GM12864 (cell line): ENCODE data around the gene PDZD2.

Experiments
- DNase-seq: peaks from one replicate; pipeline ENCODE4 v3.0.0-alpha.2; 2011; ENCODE audit warnings: low read depth
- H3K4me3 ChIP-seq: 2 replicates; pipeline ENCODE4 v1.5.1; 2011; ENCODE audit warnings: mild to moderate bottlenecking, low read depth, low read length, control low read depth
- CTCF ChIP-seq: IDR thresholded peaks from 2 replicates; pipeline ENCODE4 v1.5.1; 2011; ENCODE audit warnings: low read depth, mild to moderate bottlenecking, moderate library complexity, low read length, control low read depth, inconsistent platforms; ENCODE audit errors: missing control alignments

PDZD2 gene

GRCh38 chr5:31605920-31606319, 33.0 kb upstream of the PDZD2 start:
- H3K4me3 ChIP-seq: no peak overlapping the region
- DNase-seq: no peak
- TF ChIP-seq CTCF: no peak

GRCh38 chr5:31607546-31607945, 31.4 kb upstream of the PDZD2 start:
- no peak for DNase-seq
- no peak overlapping the region for H3K4me3 ChIP-seq
- no peak for TF ChIP-seq CTCF

- no peak for TF ChIP-seq CTCF
- no peak for DNase-seq
- H3K4me3 ChIP-seq: no peak overlapping the region
Observed at GRCh38 chr5:31611002-31611401, 27.9 kb upstream of the PDZD2 start.

GRCh38 chr5:31613651-31614050, 25.3 kb upstream of the PDZD2 start:
- no peak for DNase-seq
- TF ChIP-seq CTCF: no peak
- no peak overlapping the region for H3K4me3 ChIP-seq

GRCh38 chr5:31614151-31615020, 24.5 kb upstream of the PDZD2 start:
- TF ChIP-seq CTCF: no peak
- no peak overlapping the region for H3K4me3 ChIP-seq
- DNase-seq: no peak

- no peak overlapping the region for H3K4me3 ChIP-seq
- DNase-seq: no peak
- TF ChIP-seq CTCF: no peak
Observed at GRCh38 chr5:31617867-31618266, 21.1 kb upstream of the PDZD2 start.

GRCh38 chr5:31620026-31620425, 18.9 kb upstream of the PDZD2 start:
- DNase-seq: no peak
- no peak for TF ChIP-seq CTCF
- no peak overlapping the region for H3K4me3 ChIP-seq
